ENCODE data around the gene ADH6.

DNA sequence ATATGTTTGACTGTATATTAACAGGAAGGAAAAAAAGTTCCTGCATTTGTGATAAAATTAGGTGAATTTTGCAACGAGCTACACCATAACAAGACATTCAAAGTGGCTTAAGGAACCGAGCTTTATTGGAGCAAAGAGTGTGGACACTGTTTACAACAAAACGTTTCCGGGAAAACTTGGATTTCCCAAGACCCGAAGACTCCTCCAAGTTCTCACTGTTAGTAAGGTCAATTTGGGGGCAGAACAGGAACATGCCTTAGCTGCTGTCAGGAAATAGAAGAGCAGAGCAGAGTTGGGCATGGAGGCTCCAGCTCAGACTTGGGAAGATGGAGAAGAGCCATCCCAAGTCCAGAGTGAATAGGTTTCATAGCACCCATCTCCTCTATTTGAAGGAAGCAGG is 16.5 kb downstream of the ADH6 start:
- TF ChIP-seq, protein P1, sequence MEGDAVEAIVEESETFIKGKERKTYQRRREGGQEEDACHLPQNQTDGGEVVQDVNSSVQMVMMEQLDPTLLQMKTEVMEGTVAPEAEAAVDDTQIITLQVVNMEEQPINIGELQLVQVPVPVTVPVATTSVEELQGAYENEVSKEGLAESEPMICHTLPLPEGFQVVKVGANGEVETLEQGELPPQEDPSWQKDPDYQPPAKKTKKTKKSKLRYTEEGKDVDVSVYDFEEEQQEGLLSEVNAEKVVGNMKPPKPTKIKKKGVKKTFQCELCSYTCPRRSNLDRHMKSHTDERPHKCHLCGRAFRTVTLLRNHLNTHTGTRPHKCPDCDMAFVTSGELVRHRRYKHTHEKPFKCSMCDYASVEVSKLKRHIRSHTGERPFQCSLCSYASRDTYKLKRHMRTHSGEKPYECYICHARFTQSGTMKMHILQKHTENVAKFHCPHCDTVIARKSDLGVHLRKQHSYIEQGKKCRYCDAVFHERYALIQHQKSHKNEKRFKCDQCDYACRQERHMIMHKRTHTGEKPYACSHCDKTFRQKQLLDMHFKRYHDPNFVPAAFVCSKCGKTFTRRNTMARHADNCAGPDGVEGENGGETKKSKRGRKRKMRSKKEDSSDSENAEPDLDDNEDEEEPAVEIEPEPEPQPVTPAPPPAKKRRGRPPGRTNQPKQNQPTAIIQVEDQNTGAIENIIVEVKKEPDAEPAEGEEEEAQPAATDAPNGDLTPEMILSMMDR (conservative IDR thresholded peaks at IDR 0.05; ENCODE audit: low read length): no peak
- no peak for TF ChIP-seq EZH2phosphoT487 (IDR thresholded peaks at IDR 0.05; ENCODE audit: borderline replicate concordance)

Data from Loucy (cell line).